Fibroblast of mammary gland (primary cell): ENCODE measurements around the gene FRS3.
A peak's percentile ranks its signal among the peaks of the same experiment; 100 is the strongest.

Source experiments
- DNase-seq: peaks from one replicate; pipeline ENCODE4 v3.0.0-alpha.2; 2010; ENCODE audit warnings: low read depth
- H3K4me3 ChIP-seq: 2 replicates; pipeline ENCODE4 v1.5.1; 2011; ENCODE audit warnings: low read depth, mild to moderate bottlenecking, low read length, moderate library complexity; ENCODE audit not compliant: control insufficient read depth
- TF ChIP-seq, protein P1 (sequence below): conservative IDR thresholded peaks from 2 replicates; pipeline ENCODE4 v1.5.1; 2011; ENCODE audit warnings: low read depth, low read length, inconsistent platforms; ENCODE audit not compliant: control insufficient read depth, insufficient read depth

The FRS3 gene

DNA sequence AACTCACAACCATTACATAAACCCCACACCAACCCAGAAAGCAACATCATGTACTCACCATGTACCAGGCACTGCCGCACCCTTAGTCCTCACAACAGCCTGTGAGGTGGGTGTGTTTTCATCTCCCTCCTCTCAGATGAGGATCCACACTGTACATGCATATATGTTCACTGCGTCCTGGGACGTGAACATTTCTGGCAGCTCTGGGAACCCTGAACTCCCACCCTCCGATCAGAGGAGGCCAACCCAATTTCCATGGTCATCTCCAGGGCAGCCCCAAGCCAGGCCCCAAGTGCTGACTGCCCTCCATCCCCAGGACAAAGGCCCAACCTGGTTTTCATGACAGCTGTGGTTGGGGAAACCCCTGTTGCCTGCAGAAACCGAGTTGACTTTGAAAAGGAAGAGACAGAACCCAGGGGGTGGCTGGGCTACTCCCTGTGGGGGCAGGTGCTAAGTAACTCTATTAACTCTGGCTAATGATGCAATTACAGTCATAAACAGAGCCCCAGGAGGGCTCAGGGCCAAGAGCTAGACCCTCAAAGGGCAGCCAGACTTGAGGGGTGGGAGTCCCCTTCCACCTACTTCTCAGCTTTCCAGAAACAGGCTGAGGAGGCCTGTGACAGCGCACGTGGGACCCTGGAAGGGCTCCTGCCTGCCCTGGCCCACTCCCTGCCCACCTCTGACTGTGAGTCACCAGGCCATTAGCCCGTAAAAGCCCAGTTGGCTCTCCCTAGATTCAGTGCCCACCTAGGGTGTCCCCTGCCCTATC is 46.9 kb downstream of the FRS3 start:
- H3K4me3 ChIP-seq: no peak overlapping the region
- DNase-seq: no peak
- TF ChIP-seq, protein P1, sequence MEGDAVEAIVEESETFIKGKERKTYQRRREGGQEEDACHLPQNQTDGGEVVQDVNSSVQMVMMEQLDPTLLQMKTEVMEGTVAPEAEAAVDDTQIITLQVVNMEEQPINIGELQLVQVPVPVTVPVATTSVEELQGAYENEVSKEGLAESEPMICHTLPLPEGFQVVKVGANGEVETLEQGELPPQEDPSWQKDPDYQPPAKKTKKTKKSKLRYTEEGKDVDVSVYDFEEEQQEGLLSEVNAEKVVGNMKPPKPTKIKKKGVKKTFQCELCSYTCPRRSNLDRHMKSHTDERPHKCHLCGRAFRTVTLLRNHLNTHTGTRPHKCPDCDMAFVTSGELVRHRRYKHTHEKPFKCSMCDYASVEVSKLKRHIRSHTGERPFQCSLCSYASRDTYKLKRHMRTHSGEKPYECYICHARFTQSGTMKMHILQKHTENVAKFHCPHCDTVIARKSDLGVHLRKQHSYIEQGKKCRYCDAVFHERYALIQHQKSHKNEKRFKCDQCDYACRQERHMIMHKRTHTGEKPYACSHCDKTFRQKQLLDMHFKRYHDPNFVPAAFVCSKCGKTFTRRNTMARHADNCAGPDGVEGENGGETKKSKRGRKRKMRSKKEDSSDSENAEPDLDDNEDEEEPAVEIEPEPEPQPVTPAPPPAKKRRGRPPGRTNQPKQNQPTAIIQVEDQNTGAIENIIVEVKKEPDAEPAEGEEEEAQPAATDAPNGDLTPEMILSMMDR: no peak

DNA sequence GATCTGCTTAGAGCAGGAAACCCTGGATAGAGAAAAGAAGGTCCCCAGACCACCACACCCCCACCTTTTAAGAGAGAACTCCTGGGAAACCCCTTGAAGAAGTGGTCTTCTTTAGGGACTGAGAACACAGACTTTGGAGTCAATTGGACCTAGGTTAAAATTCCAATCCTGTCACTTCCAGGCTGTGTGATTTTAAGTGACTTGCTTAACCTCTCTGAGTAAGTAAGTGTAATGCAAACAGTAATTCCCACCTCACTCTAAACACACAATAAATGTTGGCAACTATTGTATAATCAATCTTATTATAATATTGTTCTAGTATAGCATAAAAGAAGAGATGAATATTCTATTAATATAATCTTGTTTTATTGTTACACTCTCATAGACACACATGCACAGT is 47.6 kb downstream of the FRS3 start:
- H3K4me3 ChIP-seq: no peak overlapping the region
- no peak for DNase-seq
- TF ChIP-seq, protein P1: no peak

DNA sequence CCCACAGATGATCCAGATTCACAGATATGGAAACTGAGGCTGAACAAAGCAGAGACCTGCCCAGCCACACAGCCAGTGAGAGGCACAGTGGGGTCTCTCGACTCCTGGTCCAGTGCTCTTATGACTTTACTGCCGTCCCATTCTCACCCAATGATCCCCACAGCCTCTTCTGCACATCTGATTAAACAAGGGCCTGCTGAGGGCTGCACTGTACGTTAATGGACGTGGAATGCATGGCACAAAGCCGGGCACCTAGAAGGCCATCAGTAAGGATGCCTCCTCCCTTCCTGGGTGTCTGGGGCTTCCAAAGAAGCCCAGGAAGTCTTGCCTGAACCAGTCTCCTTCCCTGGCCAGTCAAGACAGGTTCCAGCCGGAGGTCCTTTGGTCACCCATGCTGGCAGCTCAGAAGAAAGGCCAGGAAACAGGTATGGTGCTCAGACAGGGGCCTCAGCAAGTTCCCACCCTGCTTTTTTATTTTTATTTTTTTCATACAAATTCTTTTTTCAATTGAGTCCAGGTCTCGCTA is 48.1 kb downstream of the FRS3 start:
- DNase-seq: no peak
- no peak overlapping the region for H3K4me3 ChIP-seq
- TF ChIP-seq, protein P1: no peak

DNA sequence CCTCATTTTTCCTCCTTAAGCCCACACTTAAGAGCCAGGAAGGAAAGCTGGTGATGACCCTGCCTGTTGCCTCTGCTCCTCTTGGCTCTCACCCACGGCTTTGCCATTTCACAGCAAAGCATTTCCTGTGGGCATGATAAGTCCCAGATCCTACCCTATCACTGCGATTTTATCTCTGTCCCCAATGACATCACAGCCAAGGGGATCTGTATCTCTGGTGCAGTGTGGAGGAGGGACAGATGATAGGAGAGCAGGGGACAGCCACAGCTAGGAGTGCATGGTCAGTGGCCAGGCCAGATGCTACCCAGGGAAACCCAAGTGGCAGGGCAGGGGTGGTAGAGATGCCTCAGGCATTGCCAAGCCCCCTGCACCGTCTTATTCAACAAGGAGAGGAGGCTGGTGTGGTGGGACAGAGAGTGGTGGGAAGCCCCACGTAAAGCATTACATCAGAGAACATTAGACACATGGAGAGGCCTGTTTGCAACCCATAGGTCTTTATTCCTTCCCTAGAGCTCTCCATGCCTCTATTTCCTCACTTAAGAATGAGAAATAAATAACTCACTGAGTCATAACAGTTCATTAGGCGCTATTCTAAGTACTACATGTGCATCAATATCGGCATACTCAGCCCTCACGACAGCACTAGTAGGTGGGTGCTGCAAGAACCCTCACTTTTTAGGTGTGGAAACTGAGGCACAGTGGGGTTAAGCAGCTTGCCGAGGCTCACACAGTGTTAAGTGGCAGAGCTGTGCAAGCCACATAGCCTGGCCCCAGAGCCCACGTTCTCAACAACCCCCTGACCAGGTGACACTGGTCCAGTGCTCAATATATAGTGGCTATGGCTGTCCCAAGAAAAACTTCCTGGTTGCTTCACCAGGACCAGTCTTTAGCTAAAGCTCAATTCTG is 48.9 kb downstream of the FRS3 start:
- no peak overlapping the region for H3K4me3 ChIP-seq
- DNase-seq: peak; percentile 14
- TF ChIP-seq, protein P1: no peak

DNA sequence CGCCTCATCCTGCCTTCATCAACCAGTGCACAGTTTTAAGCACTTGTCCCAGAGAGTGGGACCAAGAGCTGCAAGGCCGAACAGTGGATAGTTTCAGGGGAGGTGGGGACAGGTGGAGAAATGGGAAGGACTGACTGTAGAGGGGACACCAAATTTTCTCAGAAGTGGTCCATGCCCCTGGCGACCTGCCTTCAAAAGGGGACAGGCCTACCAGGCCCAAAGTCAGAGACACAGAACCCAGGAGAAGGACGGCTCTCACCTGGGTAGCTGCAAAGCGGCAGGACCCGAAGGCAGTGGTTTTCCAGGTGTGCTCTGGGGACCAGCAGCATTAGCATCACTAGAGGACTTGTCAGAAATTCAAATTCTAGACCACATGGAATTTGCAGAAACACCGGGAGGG is 50.1 kb downstream of the FRS3 start:
- DNase-seq: no peak
- TF ChIP-seq, protein P1: no peak
- H3K4me3 ChIP-seq: no peak overlapping the region

DNA sequence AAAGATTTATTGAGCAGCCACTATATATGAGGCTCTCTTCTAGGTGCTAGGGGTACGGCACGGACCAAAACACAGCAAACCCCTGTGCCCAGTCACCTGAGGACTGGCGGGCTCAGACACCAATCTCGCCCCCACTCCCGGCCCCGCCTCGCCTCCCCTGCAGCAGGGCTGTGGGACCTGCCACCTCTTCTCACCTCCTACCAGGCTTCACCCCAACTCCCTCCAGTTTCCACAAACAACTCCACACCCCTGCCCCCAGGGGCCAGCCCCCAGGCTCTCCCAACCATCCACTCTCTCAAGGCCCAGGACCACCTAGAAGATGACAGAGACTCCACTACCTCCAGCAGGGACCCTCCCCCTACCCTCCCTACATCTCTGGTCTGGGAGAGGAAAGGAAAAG is 50.7 kb downstream of the FRS3 start:
- no peak overlapping the region for H3K4me3 ChIP-seq
- DNase-seq: no peak
- TF ChIP-seq, protein P1: no peak
